ENCODE results near the gene UBE2Z.

The UBE2Z gene

DNA sequence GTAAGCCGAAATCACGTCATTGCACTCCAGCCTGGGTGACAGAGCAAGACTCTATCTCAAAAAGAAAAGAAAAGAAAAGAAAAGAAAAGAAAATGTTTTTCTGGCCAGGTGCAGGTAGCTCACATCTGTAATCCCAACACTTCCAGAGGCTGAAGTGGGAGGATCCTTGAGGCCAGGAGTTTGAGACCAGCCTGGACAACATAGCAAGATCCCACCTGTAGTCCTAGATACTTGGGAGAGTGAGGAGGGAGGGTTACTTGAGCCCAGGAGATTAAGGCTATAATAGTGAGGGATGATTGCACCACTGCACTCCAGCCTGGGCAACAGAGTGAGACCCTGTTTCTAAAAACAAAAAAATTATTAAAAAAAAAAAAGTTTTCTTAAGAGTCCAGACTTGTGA lies 18.1 kb upstream of the UBE2Z start:
- H3K4me3 ChIP-seq (replicated peaks; ENCODE audit: low read depth, low read length), result no peak overlapping the region
- no peak for DNase-seq (ENCODE audit: low read depth)
- TF ChIP-seq CTCF (IDR thresholded peaks at IDR 0.05; ENCODE audit: low read length, missing control alignments), result no peak

- TF ChIP-seq CTCF (IDR thresholded peaks at IDR 0.05; ENCODE audit: low read length, missing control alignments), result no peak
- H3K4me3 ChIP-seq (replicated peaks; ENCODE audit: low read depth, low read length), result peak overlapping the region; percentile 72
- DNase-seq (ENCODE audit: low read depth), result no peak
Observed at GRCh38 chr17:48892940-48893645, 15.1 kb upstream of the UBE2Z start.

DNA sequence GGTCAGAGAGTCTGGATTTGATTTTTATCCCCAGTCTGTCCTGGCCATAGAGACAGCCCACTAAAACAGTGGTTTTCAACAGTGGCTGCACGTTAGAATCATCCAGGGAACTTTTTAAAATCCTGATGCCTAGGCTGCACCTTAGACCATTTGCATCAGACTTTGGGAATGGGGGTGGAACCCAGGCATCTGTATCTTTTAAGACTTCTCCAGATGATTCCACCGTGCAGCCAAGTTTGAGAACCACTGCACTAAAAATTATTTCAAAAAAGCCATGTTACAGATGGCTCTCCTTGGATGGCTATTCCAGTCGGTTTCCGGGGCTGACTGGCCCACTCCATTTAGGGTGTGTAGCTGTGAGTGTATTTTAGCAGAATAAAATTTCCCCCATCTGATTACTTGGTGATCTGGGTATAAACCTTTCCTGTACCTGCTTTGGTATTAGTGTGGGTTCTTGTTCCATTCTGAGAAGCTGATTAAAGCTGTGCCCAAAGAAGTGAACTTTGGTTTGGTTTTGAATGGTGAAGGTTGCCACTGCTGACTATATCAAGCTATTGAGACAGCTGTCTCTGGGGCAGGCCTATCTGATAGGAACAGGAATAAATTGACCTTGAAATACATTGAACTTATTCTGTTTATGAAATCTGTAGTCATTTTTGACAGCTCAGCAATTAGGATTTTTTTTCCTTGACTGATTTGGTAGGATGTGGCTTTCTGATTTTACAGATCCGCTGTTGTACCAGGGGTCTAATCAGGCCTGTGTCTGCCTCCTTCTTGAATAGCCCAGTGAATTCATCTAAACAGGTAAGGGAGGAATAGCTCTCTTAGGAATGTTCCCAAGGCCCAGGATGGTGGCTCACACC lies 14.3 kb upstream of the UBE2Z start:
- no peak for TF ChIP-seq CTCF (IDR thresholded peaks at IDR 0.05; ENCODE audit: low read length, missing control alignments)
- H3K4me3 ChIP-seq (replicated peaks; ENCODE audit: low read depth, low read length), result peak overlapping the region; percentile 72
- DNase-seq (ENCODE audit: low read depth), result no peak

GRCh38 chr17:48894886-48895285 lies 13.3 kb upstream of the UBE2Z start:
- no peak for DNase-seq (ENCODE audit: low read depth)
- TF ChIP-seq CTCF (IDR thresholded peaks at IDR 0.05; ENCODE audit: low read length, missing control alignments), result no peak

DNA sequence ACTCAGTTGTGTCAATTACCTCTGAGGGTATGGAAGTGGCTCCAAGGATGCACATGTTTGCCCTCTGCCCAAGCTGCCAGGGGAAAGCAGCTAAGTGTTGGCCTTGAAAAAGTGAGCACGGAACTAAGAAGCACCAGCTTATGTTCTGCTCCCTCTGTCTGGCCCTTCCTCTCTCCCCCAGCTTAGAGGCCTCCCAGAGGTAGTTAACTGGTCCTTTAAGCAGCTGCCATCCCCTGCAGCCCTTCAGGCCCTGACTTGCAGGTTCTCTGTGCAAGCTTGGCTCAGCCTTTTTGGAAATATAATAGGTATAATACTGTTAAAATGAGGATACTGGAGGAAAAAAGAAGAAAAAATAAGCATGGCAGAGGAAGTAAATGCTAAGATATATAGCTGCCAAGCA lies 7.0 kb upstream of the UBE2Z start:
- no peak for TF ChIP-seq CTCF (IDR thresholded peaks at IDR 0.05; ENCODE audit: low read length, missing control alignments)
- DNase-seq (ENCODE audit: low read depth), result no peak
- no peak overlapping the region for H3K4me3 ChIP-seq (replicated peaks; ENCODE audit: low read depth, low read length)

More at GRCh38 chr17:48894886-48895285, 13.3 kb upstream of the UBE2Z start:
- H3K4me3 ChIP-seq (replicated peaks; ENCODE audit: low read depth, low read length), result no peak overlapping the region

GRCh38 chr17:48903401-48903800 lies 4.8 kb upstream of the UBE2Z start:
- no peak for TF ChIP-seq CTCF (IDR thresholded peaks at IDR 0.05; ENCODE audit: low read length, missing control alignments)
- no peak for DNase-seq (ENCODE audit: low read depth)
- no peak overlapping the region for H3K4me3 ChIP-seq (replicated peaks; ENCODE audit: low read depth, low read length)
